HG03045 (cell line): Measurements from ENCODE around the gene SYT5.
"Not testable (repeated sequence)": the region's sequence is repeated elsewhere in the genome, so short reads cannot be mapped to it uniquely, and the experiment has no call there.

ENCODE experiments used
- ATAC-seq: cut with Tn5 transposase; IDR thresholded peaks from one replicate; pipeline ENCODE4 v1.9.1; 2021; ENCODE audit warnings: mild to moderate bottlenecking, moderate library complexity; ENCODE audit not compliant: unreplicated experiment

Gene SYT5

GRCh38 chr19:55179606-55180484 is at the start of gene SYT5:
Gene SYT5, minus strand, starts transcription at chr19:55180289. Its CDS starts 1,248 bp downstream, at chr19:55179041.
- no peak for ATAC-seq

GRCh38 chr19:55229789-55230182 is 49.7 kb upstream of the SYT5 start:
- ATAC-seq, result no peak

- no peak for ATAC-seq
Measured at GRCh38 chr19:55229145-55229788, 49.2 kb upstream of the SYT5 start.

- no peak for ATAC-seq
Measured at GRCh38 chr19:55228403-55229031, 48.4 kb upstream of the SYT5 start, which contains the start of gene TMEM86B. Gene TMEM86B, minus strand, starts transcription at chr19:55228763. Its CDS starts 22 bp downstream, at chr19:55228741.

GRCh38 chr19:55228015-55228391 is 47.9 kb upstream of the SYT5 start:
- no peak for ATAC-seq

GRCh38 chr19:55227241-55228014 is 47.3 kb upstream of the SYT5 start:
- no peak for ATAC-seq

- no peak for ATAC-seq
Measured at GRCh38 chr19:55226788-55227187, 46.7 kb upstream of the SYT5 start.

- ATAC-seq, result no peak
Measured at GRCh38 chr19:55226273-55226672, 46.2 kb upstream of the SYT5 start.

GRCh38 chr19:55225415-55225958 is 45.4 kb upstream of the SYT5 start:
- ATAC-seq, result no peak

- not testable (repeated sequence) for ATAC-seq
Measured at GRCh38 chr19:55224679-55225414, 44.8 kb upstream of the SYT5 start.

- no peak for ATAC-seq
Measured at GRCh38 chr19:55224038-55224665, 44.1 kb upstream of the SYT5 start.

GRCh38 chr19:55223291-55224037 is 43.4 kb upstream of the SYT5 start:
- ATAC-seq, result no peak

GRCh38 chr19:55220525-55220924 is 40.4 kb upstream of the SYT5 start:
- no peak for ATAC-seq

GRCh38 chr19:55216461-55217198 is 36.5 kb upstream of the SYT5 start:
- ATAC-seq, result no peak

GRCh38 chr19:55213547-55213946 is 33.5 kb upstream of the SYT5 start:
- ATAC-seq, result no peak

- ATAC-seq, result no peak
Measured at GRCh38 chr19:55212447-55212846, 32.4 kb upstream of the SYT5 start.

- no peak for ATAC-seq
Measured at GRCh38 chr19:55209693-55210472, 29.8 kb upstream of the SYT5 start.
